GM13976 (cell line): ENCODE measurements around the gene SEC14L6.

Source experiments
- DNase-seq: peaks from one replicate; pipeline ENCODE4 v3.0.0; 2012; ENCODE audit warnings: low spot score
- in situ Hi-C: fragments of 300-500 bp; cut with MboI; formaldehyde crosslinking; loops from one replicate; pipeline ENCODE4 v1.12.0; 2022; ENCODE audit warnings: low sequenced_read_pairs, mixed read lengths, inconsistent platforms; ENCODE audit not compliant: unreplicated experiment
- TF ChIP-seq, protein P1 (sequence below): IDR thresholded peaks from 2 replicates; pipeline ENCODE4 v1.5.1; 2012; ENCODE audit warnings: borderline replicate concordance, mild to moderate bottlenecking; ENCODE audit not compliant: insufficient read depth; ENCODE audit errors: extremely low read depth, missing control alignments, control extremely low read depth

Gene SEC14L6

DNA sequence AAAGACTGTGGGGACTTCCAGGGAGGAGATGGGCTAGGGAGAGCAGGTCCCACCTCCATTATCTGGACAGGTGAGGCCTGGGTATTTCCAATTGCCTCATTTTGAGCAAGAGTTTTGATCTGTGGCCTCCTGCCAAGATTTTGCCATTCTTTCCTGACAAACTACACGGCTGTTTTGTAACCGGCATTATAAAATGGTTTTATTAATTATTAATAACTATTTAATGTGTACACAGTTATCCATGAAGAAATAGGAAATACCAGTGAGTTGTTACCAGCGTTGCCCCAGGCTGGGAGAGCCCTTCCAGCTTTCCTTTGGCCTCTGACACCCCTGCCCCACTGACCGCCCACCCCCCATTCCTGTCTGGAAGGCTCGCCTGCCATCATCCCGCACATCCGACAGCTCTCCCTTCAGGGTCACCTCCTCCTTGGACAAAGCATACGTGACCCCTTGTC lies 59.9 kb downstream of the SEC14L6 start:
- TF ChIP-seq, protein P1, sequence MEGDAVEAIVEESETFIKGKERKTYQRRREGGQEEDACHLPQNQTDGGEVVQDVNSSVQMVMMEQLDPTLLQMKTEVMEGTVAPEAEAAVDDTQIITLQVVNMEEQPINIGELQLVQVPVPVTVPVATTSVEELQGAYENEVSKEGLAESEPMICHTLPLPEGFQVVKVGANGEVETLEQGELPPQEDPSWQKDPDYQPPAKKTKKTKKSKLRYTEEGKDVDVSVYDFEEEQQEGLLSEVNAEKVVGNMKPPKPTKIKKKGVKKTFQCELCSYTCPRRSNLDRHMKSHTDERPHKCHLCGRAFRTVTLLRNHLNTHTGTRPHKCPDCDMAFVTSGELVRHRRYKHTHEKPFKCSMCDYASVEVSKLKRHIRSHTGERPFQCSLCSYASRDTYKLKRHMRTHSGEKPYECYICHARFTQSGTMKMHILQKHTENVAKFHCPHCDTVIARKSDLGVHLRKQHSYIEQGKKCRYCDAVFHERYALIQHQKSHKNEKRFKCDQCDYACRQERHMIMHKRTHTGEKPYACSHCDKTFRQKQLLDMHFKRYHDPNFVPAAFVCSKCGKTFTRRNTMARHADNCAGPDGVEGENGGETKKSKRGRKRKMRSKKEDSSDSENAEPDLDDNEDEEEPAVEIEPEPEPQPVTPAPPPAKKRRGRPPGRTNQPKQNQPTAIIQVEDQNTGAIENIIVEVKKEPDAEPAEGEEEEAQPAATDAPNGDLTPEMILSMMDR: no peak
- no peak for DNase-seq
- in situ Hi-C loops: loop anchor here (10.0 kb wide), 1 partner anchor 92 kb away; the partner anchor contains the start of gene SEC14L2

DNA sequence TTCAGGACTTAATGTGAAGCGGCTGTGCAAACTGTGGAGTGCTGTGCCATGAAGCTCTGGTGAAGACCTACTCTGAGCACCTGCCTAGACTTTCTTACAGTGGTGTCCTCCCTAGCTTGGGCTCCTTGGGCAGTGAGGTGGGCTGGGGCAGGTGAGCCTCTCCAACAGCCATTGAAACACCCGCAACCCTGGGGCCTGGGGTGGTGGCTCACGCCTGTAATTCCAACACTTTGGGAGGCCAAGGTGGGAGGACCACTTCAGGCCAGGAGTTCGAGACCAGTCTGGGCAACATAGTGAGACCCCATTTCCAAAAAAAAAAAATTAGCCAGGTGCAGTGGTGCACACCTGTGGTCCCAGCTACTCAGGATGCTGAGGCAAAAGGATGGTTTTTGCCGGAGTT lies 60.4 kb downstream of the SEC14L6 start:
- DNase-seq: no peak
- TF ChIP-seq, protein P1: no peak
- in situ Hi-C loops: loop anchor here (10.0 kb wide), 1 partner anchor 91 kb away; the partner anchor contains the start of gene SEC14L2

DNA sequence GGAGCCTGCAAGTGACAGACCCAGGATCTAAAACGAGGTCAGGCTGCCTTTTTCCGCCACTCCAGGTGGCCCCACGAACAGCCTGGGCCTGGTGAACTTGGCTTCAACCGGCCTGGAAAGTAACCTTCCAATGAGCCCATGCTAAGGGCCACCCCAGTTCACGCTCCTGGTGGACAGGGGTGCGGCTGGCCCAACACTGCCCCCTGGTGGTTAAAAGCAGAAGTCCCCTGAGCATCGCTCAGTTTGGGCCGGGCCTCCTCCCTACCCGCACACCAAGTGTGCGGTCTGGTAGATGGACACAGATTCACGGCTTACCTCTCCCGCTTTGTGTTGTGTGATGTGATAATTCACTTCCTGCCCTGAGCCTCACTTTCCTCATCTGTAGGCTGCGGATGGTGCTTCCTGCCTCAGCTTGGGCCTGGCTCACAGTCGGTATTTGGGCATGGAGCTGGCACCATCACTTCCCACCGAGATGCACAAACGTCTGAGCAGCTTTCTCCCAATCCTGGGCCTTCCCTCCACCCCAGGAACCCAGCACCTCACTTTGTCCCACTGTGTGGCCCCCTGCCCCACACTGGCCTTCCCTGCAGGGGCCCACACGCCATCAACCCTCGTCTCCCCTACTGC lies 61.1 kb downstream of the SEC14L6 start:
- TF ChIP-seq, protein P1: peak; percentile 88
- peak; percentile 96 for DNase-seq
- in situ Hi-C loops: loop anchor here (10.0 kb wide), 1 partner anchor 91 kb away; the partner anchor contains the start of gene SEC14L2

DNA sequence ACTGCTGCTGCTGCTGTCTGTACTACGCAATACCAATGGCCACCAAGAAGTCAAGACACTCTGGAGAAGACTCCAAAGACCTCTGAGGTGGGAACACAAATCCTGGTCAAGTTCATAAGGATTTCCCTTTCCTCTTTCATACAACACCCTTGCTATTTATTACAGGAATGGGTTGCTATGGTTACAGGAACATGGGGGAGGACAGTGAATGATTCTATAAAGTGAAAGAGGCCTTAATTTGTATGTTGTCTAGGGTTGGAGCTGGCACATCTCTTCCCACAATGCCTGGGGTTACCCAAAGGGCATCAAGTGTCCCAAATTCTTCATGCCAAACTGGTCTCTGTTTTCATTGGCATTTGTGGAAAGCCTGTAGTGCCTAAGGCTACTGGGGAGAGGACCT lies 63.4 kb downstream of the SEC14L6 start:
- no peak for DNase-seq
- TF ChIP-seq, protein P1: no peak
- in situ Hi-C loops: loop anchor here (10.0 kb wide), 1 partner anchor 88 kb away; the partner anchor contains the start of gene SEC14L2

DNA sequence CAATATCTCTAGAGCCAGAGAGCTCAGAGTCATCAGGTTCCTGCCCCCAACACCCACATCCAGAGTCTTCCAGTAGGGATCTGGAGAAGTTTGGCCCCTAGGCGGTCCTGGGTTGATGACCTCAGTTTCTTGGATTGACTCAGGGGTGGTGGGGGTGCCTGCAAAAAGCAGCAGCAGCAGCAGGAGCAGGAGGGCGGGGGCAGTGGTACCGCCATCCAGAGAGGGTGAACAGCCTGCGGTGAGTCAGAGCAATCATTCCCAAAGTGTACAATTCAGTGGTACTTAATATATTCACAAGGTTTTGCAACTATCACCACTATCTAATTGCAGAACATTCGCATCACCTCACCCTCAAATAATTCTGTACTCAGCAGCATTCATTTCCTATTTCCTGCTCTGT lies 64.8 kb downstream of the SEC14L6 start:
- no peak for DNase-seq
- TF ChIP-seq, protein P1: no peak
- in situ Hi-C loops: loop anchor here (10.0 kb wide), 1 partner anchor 87 kb away; the partner anchor contains the start of gene SEC14L2

DNA sequence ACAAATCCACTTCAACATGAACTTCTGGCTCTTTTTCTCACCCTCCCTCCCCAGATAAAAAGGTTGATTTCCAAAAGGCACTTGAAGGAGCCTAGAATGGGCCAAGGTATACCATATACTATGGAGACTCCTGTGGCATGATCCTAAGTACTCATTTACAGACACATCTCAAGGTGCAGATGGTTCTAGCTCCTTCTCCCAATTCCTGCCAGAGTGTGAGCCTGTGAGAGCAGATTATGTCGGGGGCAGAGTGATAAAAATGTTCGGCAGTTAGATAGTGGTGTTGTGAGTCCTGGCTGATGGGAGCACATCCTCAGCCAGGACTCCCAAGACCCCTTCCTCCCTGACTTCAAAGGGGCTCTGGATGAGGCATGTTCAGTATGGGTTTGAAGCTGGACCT lies 66.6 kb downstream of the SEC14L6 start:
- TF ChIP-seq, protein P1: no peak
- no peak for DNase-seq
- in situ Hi-C loops: loop anchor here (10.0 kb wide), 1 partner anchor 85 kb away; the partner anchor contains the start of gene SEC14L2
